Activated CD4-positive, alpha-beta T cell treated with anti-CD3 and anti-CD28 coated beads for 1 hour (primary cell): ENCODE data around the gene SEMA4D.
"Not testable (repeated sequence)": the region's sequence is repeated elsewhere in the genome, so short reads cannot be mapped to it uniquely, and the experiment has no call there.

Experiments
- DNase-seq: peaks from one replicate; pipeline ENCODE4 v3.0.0-alpha.2; 2020

SEMA4D gene

GRCh38 chr9:89479669-89480011, 18.3 kb downstream of the SEMA4D start:
- not testable (repeated sequence) for DNase-seq

- DNase-seq, result no peak
Measured at GRCh38 chr9:89478821-89479668, 18.9 kb downstream of the SEMA4D start.

DNA sequence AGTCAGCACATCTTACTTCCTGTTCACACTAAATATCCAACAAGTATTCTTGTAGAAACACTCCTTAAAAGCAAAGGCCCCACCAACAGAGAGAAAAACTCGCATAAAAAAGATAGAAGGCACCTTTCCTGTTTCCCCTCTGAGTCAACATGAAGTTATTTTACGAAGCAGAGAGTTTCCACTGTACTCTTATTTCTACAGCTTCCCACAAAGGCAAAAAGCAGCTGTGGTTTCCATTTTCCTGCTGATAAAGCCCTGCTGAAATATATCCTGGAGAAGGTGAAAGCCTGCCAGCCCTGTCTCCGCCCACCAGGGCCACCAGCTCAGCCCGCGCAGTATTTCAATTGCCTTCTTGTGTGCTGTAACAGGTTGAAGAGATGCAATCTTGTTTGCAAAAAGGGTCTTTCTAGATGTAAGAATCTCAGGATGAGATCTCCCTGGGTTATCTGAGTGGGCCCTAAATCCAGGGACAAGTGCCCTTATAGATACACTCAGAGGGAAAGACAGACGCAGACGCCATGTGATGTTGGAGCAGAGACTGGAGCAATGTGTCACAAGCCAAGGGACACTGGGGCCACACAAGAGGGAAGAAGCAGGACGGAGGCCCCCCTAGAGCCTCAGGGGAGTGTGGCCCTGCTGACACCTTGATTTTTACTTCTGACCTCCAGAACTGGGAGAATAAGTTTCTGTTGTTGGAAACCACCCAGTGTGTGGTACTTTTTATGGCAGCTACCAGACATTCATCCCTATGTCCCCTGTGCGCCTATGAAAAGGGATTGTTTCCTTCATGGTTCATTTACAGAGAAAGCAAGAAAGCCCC, 19.9 kb downstream of the SEMA4D start:
- DNase-seq, result peak; percentile 58

DNA sequence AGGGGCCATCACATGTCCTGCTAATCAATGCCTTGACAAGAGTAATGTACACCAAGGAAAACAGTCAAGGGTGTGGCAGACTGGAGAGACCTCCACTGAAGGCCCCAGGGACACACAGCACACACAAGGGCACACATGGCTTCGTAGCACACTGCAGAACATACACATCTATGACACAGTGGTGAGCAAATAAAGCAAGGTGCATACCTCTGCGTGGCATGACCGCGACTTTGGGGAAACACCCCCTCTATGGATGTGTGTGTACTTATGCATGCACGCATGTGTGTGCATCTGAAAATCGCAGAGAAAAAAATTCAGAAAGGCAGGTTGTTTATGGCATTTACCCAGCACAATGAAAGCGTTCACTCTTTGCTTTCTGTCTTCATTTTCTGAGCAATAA, 20.5 kb downstream of the SEMA4D start:
- no peak for DNase-seq

DNA sequence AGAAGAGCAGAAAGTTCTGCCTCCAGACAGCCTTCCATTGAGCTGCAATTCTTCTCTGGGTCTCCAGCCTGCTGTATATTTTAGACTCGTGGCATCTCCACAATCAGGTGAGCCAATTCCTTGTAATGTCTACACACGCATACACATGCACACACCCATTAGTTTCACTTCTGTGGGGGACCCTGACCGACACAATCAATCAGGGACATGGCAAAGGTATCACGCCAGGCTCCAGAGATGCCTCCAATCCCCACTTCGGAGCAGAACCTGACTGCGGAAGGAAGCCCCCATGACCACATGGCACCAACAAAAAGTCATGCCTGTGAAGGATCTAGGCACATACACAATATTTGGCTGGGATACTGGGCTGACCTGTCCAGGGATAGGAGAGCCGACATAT, 21.4 kb downstream of the SEMA4D start:
- DNase-seq, result no peak

- no peak for DNase-seq
Measured at GRCh38 chr9:89475891-89476440, 21.9 kb downstream of the SEMA4D start.

DNA sequence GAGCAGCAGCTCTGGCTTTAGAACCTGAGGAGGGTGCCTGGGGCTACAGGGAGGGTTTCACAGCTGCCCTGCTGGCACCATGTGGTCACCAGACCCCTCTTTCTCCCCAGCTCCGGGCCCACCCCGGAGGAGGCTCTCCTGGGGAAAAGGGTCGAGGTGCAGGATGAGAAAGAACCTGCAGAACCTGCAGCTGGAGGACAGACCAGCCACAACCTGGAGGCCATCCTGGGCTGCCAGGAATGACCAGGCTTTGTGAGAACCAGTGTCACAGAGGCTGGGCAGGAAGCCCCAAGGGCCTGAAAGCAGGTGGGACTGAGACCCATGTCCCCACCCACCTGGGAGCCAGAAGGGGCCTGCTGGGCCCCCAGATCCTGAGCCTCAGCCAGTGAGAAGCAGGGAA, 23.0 kb downstream of the SEMA4D start:
- no peak for DNase-seq

GRCh38 chr9:89473762-89474469, 24.0 kb downstream of the SEMA4D start:
- DNase-seq, result no peak

GRCh38 chr9:89471796-89472320, 26.1 kb downstream of the SEMA4D start:
- DNase-seq, result not testable (repeated sequence)

- no peak for DNase-seq
Measured at GRCh38 chr9:89471390-89471789, 26.5 kb downstream of the SEMA4D start.

DNA sequence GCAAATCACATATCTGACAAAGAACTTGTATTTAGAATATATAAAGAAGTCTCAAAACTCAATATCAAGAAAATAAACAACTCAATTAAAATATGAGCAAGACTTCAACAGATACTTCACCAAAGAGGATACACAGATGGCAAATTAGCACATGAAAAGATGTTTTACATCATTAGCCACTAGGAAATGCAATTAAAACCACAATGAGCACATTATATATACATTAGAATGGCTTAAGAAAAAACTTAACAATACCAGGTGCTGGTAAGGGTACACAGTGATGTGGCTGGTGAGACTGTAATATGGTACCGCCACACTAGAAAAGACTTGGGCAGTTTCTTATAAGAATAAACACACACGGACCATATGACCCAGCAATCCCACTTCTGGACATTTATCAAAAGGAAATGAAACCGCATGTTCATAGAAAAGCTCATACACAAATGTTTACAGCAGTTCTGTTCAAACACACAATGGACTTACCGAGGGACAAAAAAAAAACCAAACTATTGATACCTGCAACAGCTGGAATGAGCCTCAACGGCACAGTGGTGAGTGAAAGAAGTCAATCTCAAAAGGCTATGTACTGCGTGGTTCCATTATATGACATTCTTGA, 27.6 kb downstream of the SEMA4D start:
- no peak for DNase-seq

DNA sequence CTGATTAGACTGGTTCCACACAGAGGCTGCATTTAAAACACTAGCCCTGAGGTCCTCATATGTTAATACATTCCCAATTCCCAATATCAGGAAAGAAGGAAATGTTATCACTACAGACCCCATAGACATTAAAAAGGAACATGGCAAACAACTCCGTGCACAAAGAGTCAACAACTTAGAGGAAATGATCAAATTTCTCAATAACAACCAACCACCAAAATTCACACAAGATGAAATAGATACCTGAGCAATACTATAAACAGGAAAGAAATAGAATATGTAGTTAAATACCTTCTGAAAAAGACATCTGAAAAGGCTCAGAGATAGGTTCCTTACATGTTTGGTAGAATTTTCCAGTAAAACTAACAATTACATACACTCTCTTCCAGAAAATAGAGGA, 28.9 kb downstream of the SEMA4D start:
- DNase-seq, result no peak

DNA sequence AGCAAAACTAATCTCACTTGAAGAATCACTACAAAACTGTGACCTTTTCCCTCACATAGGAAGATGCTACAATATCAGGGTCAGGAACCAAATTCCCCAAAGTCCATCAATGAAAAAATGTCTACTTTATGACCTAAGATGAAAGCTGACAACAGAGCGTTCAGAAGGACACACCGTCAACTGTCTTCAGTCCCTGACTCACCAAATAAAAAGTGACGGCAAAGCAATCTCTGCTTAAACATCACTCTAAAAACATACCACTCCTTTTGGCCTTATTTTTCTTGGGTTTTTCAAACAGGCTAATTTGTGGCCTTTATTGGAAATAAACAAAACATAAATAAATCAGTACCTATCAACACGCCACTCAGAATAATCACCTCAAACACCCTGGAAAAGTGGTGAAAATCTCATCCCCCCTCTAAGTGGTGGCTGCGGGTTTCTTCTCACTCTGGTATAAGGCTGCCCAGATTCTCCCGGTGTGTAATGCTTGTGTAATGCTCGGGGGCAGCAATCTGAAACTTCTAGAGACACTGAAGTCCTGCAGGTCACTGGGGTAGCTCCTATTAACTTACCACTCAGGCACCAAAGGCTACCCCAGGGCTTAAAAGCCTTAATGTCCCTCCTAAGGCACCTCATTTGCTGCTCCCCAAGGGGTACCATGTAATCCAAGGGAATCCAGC, 29.5 kb downstream of the SEMA4D start:
- DNase-seq, result no peak

DNA sequence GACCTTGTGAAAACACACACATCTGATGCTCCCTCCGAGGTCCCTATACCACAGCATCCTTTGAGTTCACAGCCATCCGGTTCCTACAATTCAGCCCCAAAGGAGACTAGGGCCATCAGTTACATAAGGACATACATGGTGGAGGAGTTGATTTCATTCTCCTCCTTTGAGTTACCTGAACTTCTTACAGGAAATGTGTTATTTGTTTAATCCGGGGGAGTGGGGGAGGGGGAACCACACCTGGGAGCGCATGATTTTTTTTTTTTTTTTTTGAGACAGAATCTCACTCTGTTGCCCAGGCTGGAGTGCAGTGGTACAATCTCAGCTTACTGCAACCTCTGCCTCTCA, 30.7 kb downstream of the SEMA4D start:
- DNase-seq, result no peak

DNA sequence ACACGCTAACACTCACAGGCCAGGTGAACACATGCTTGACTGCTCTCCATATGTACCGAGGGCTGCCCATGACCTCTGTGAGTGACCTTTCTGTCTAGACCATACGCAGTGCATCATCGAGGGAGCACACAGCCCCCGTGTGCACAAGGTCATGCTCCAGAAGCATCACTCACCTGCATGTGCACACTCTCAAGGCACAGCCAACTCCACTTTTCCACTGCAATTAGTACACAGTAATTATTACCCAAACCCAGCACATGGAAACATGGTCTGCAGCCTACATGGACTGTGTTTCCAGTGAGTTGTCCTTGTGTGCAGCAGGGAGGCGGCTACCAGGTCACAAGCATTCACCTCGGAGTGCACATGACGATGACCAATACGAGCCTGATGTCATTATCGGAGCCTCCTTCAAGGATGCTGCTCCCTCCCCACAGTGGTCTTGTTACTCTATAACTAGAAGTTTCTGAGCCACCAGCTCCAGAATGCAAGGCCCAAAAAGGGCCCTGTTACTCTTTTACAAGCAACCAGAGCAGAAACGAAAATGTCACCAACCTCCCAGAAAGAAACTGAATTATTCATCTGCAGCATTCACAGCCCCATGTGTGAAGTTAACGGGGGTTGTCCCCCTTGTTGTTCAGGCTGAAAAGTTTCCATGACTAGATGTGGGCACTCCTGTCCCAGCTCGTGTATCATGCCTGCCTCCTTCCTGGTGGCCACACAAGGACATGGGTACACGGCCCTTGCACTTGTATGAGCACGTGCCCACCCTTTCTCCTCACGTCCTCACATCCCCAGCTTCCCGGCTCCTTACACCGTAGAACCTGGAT, 31.2 kb downstream of the SEMA4D start:
- no peak for DNase-seq

- no peak for DNase-seq
Measured at GRCh38 chr9:89465726-89466308, 32.1 kb downstream of the SEMA4D start.

DNA sequence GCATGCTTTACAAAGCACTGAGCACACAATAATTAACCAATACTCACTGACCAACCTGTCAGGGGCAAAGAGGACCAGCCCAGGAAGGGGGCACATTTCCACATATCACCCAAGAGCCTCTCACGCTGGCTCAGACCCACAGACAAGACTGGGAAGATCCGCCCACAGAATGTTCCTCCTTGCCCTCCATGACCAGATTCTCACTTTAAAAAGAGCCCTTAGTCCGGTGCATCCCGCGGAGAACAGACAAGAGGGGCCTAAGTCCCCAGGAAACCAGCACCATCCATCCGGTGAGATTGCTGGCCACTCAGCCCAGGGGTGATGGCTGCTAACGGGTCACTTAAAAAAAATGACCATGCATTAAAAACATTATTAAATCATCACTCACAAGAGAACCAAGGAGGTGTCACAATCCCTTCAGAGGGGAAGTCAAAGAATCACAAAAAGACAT, 32.9 kb downstream of the SEMA4D start:
- DNase-seq, result no peak

GRCh38 chr9:89464300-89464901, 33.5 kb downstream of the SEMA4D start:
- no peak for DNase-seq

DNA sequence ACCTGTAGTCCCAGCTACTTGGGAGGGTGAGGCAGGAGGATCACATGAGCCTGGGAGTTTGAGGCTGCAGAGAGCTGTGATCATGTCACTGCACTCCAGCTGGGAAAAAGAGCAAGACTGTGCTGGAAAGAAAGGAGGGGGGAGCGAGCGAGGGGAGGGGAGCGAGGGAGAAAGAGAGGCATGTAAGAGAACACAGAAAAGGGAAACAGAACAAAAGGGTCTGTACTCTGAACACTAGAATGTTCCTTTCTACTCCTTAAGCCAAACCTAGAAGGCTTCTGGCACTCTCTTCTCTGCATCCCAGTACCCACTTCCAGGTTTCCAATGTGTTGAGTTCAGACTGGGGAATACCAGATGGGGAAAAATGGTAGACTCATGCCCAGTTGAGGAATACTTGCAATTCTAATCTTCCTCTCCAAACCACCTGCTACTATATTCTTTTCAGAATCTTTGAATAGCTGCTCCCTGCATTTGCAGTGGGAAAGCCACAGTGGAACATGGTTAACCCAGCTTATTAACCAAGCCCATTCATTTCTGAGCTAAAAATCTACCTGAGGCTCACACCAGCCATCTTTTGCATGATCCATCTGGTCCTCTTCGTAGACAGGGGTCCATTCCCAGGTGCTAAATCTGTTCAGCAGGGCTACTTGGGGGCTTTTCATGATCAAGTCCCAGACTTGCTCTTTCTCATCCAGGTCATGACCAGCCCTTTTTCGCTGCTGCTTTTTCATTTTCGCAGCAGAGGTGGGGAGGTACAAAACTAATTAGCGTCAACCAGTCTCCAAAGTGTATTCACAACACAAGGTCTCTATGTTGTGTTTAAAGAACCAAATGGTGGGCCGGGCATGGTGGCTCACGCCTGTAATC, 34.9 kb downstream of the SEMA4D start:
- DNase-seq, result no peak
